Pancreas (tissue), 10 donors: ENCODE data around the gene MAP2K5. TPM values are rescaled to one million over a fixed set of nuclear protein-coding genes. Genes with fewer than 3 reads are reported as not detected.

ENCODE experiments used
- ATAC-seq, 4 donors: fragments of 200-7000 bp; cut with Tn5 transposase; one replicate each; pipeline versions ENCODE4 v1.8.0 to v1.9.1; 2020; ENCODE audit warnings: mild to moderate bottlenecking in 4 of 4, moderate library complexity in 4 of 4
- DNase-seq, 6 donors: peaks; one replicate each; pipeline ENCODE4 v3.0.0-alpha.2; 2020
- FAIRE-seq: peaks from 2 replicates; lab custom pipeline; 2012; peaks lifted over from hg19 to GRCh38; lab: Jason Lieb, UNC
- H3K27ac ChIP-seq, 4 donors: fragments of 200-600 bp; sonication (generic); 1 replicate in 3 of 4; 2 replicates in 1 of 4; pipeline versions ENCODE4 v1.5.0 to v1.8.0; 2020
- H3K27me3 ChIP-seq, 4 donors: fragments of 200-600 bp; one replicate each; pipeline ENCODE4 v1.8.0; 2021
- H3K36me3 ChIP-seq, 3 donors: fragments of 200-600 bp; sonication (generic) in 1 of 3; one replicate each; pipeline versions ENCODE4 v1.5.0 to v1.8.0; 2020 to 2021
- H3K4me1 ChIP-seq, 3 donors: fragments of 200-600 bp; one replicate each; pipeline ENCODE4 v1.8.0; 2021
- H3K4me3 ChIP-seq, 4 donors: fragments of 200-600 bp; sonication (generic) in 2 of 4; one replicate each; pipeline versions ENCODE4 v1.5.0 to v1.8.0; 2020 to 2021
- H3K9me3 ChIP-seq, 4 donors: fragments of 200-600 bp; one replicate each; pipeline ENCODE4 v1.8.0; 2021
- CTCF ChIP-seq, 4 donors: fragments of 200-600 bp; sonication (generic) in 3 of 4; IDR thresholded peaks; one replicate each; pipeline versions ENCODE4 v1.5.0 to v1.8.0; 2021; ENCODE audit warnings: antibody characterized with exemption in 4 of 4
- WGBS, 2 donors: extraction: QIAGEN DNeasy Blood & Tissue Kit; methylation state at CpG; one replicate each; pipeline ENCODE4 v1.1.7; 2013; 5-methylcytosine and 5-hydroxymethylcytosine counted together
- intact Hi-C, 3 donors: fragments of 100-400 bp; cut with DNase I; formaldehyde crosslinking; loops; one replicate each; pipeline versions ENCODE4 v1.11.1 to v1.14.2; 2022
- polyA plus RNA-seq, 2 donors: library from polyadenylated mRNA; stranded (reverse); fragments of 200-250 nt; gene quantifications; one replicate each; pipeline ENCODE4 v1.2.3, GENCODE V29; 2013
- total RNA-seq, 6 donors: library from RNA; stranded (reverse); fragmentation: NEBNext Ultra II Directional in 4 of 6; extraction: Animal tissue kit (Norgen Biotek cat#: 25700) in 4 of 6; gene quantifications; one replicate each; pipeline versions ENCODE4 v1.2.1 to v1.2.4, GENCODE V29; 2021 to 2023
- donor health status: healthy with polysubstance abuse.
- donor health status: DM: no; HTN: no; CAD: no; lungs with moderate emphysema.
- donor health status: DM: no; HTN: no; CAD: no.
- donor health status: control.
- donor health status: control.
- donor health status: Bipolar disorder and iron deficiency.
- donor health status: DM: yes; HTN: yes; CAD: no.
- donor health status: DM: no; HTN: no; CAD: no.
- donor health status: DM: no; HTN: no; CAD: no.
- donor health status: DM: yes; HTN: yes; CAD: no.

MAP2K5 gene
- total and polyA plus RNA-seq, 8 donors, result 5.5 to 14.8 (median 10.0) TPM

GRCh38 chr15:67738056-67738455 lies 195.6 kb downstream of the MAP2K5 start:
- no peak for TF ChIP-seq CTCF (IDR thresholded peaks at IDR 0.05)
- H3K4me1 ChIP-seq, result peaks cover 0 to 13% (median 8%) of the 10 kb centered on the region in 3 donors
- H3K4me3 ChIP-seq, result no peak overlapping the region
- FAIRE-seq (no peak), DNase-seq (no peak), ATAC-seq (no peak)
- H3K36me3 ChIP-seq, result no peaks in the 10 kb centered on the region
- no peak overlapping the region for H3K27ac ChIP-seq
- H3K9me3 ChIP-seq, result no peaks in the 10 kb centered on the region
- no peaks in the 10 kb centered on the region for H3K27me3 ChIP-seq
- 70 to 73% methylated on average over 4 of the region's 4 CpGs for WGBS, 2 donors
- intact Hi-C loops, result no loop called here

GRCh38 chr15:67740405-67740804 lies 197.9 kb downstream of the MAP2K5 start:
- WGBS, 2 donors, result 96 to 97% methylated on average over 3 of the region's 3 CpGs
- Histone ChIP-seq H3K27ac (no peak overlapping the region), H3K36me3 (no peaks in the 10 kb centered on the region), H3K27me3 (no peaks in the 10 kb centered on the region), H3K4me1 (peaks cover 0 to 6% (median 0%) of the 10 kb centered on the region in 3 donors), H3K4me3 (no peak overlapping the region), H3K9me3 (no peaks in the 10 kb centered on the region)
- intact Hi-C loops, result no loop called here
- no peak for TF ChIP-seq CTCF (IDR thresholded peaks at IDR 0.05)
- DNase-seq, result no peak
- no peak for FAIRE-seq
- no peak for ATAC-seq

GRCh38 chr15:67741308-67741707 lies 198.8 kb downstream of the MAP2K5 start:
- TF ChIP-seq CTCF (IDR thresholded peaks at IDR 0.05), result no peak
- no peaks in the 10 kb centered on the region for H3K36me3 ChIP-seq
- H3K27me3 ChIP-seq, result no peaks in the 10 kb centered on the region
- DNase-seq (no peak), ATAC-seq (no peak), FAIRE-seq (no peak)
- intact Hi-C loops, result no loop called here
- no peak overlapping the region for H3K4me3 ChIP-seq
- H3K9me3 ChIP-seq, result no peaks in the 10 kb centered on the region
- H3K27ac ChIP-seq, result no peak overlapping the region
- 82 to 100% methylated on average over 2 of the region's 2 CpGs for WGBS, 2 donors
- H3K4me1 ChIP-seq, result peaks cover 0 to 8% (median 0%) of the 10 kb centered on the region in 3 donors

DNA sequence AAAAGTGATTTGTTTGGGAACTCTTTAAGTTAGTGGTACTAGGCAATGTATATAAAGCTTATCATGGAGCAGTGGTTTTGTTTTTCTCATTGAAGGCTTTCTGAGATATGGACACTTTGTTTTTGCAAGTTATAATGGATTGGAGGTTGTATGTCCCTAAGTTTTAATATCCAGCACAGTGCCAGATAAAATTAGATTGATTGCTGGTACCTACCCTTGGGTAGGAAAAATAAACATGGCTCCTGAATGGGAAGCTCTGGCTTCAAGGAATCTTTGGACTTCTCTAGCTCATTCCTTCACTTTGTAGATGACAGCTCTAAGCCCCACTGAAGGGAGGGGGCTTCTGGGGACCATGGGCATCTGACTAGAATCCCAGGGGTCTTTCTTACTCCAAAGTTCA lies 201.1 kb downstream of the MAP2K5 start:
- Histone ChIP-seq H3K27ac (no peak overlapping the region), H3K36me3 (no peaks in the 10 kb centered on the region), H3K4me1 (peaks cover 0 to 8% (median 0%) of the 10 kb centered on the region in 3 donors), H3K27me3 (no peaks in the 10 kb centered on the region), H3K9me3 (no peaks in the 10 kb centered on the region), H3K4me3 (no peak overlapping the region)
- DNase-seq (no peak), FAIRE-seq (no peak), ATAC-seq (no peak)
- TF ChIP-seq CTCF (IDR thresholded peaks at IDR 0.05), result no peak
- intact Hi-C loops, result no loop called here

GRCh38 chr15:67744331-67745072 lies 202.0 kb downstream of the MAP2K5 start:
- H3K27me3 ChIP-seq, result no peaks in the 10 kb centered on the region
- no peak for ATAC-seq
- no peak overlapping the region for H3K27ac ChIP-seq
- H3K36me3 ChIP-seq, result no peaks in the 10 kb centered on the region
- no peaks in the 10 kb centered on the region for H3K9me3 ChIP-seq
- intact Hi-C loops, result no loop called here
- H3K4me3 ChIP-seq, result no peak overlapping the region
- H3K4me1 ChIP-seq, result peaks cover 0 to 8% (median 0%) of the 10 kb centered on the region in 3 donors
- no peak for DNase-seq
- no peak for TF ChIP-seq CTCF (IDR thresholded peaks at IDR 0.05)
- FAIRE-seq, result no peak
- 55 to 68% methylated on average over 1 of the region's 1 CpG for WGBS, 2 donors
